ENCODE data around the gene SWT1.
A peak's percentile ranks its signal among the peaks of the same experiment; 100 is the strongest.
"Not testable (repeated sequence)": the region's sequence is repeated elsewhere in the genome, so short reads cannot be mapped to it uniquely, and the experiment has no call there.

SWT1 gene

DNA sequence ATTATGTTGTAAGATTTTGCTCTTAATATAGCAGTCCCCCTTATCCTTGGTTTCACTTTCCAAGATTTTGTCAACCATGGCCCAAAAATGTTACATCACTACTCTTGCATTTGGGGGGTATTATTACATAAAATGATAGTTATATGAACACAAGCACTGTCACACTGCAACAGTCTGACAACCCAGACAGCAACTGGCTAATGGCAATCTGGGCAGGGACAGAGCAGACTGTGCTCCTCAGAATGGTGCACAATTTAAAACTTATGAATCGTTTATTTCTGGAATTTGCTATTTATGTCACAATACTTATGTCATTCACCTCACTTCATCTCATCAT is 162.1 kb downstream of the SWT1 start:
- Histone ChIP-seq H4K20me1 (ENCODE audit: insufficient read depth, low read length, poor library complexity, severe bottlenecking) (peaks cover 25% of the 10 kb centered on the region), H3K27me3 (ENCODE audit: insufficient read depth, low read length, poor library complexity, severe bottlenecking) (peaks cover 7% of the 10 kb centered on the region), H3F3A (ENCODE audit: low read depth) (no peaks in the 10 kb centered on the region), H3K4me1 (ENCODE audit: insufficient read depth, low read length, poor library complexity, severe bottlenecking) (peaks cover 30% of the 10 kb centered on the region), H3K9me3 (ENCODE audit: insufficient read depth, low read depth, low read length) (no peaks in the 10 kb centered on the region), H3K4me3 (ENCODE audit: low read length, poor library complexity, severe bottlenecking) (peak overlapping the region; percentile 99), H3K9ac (ENCODE audit: low read depth, low read length, poor library complexity, severe bottlenecking) (peak overlapping the region; percentile 87), H3K79me2 (ENCODE audit: insufficient read depth, low read length) (peaks cover 46% of the 10 kb centered on the region), H3K36me3 (ENCODE audit: insufficient read depth, low read length) (no peaks in the 10 kb centered on the region), H3K9me2 (replicated peaks; ENCODE audit: low read depth, low read length) (no peaks in the 10 kb centered on the region), H3K4me2 (ENCODE audit: low read depth, low read length, poor library complexity, severe bottlenecking) (peak overlapping the region; percentile 75), H2AFZ (ENCODE audit: low read length) (no peak overlapping the region)
- TF ChIP-seq, protein P1, sequence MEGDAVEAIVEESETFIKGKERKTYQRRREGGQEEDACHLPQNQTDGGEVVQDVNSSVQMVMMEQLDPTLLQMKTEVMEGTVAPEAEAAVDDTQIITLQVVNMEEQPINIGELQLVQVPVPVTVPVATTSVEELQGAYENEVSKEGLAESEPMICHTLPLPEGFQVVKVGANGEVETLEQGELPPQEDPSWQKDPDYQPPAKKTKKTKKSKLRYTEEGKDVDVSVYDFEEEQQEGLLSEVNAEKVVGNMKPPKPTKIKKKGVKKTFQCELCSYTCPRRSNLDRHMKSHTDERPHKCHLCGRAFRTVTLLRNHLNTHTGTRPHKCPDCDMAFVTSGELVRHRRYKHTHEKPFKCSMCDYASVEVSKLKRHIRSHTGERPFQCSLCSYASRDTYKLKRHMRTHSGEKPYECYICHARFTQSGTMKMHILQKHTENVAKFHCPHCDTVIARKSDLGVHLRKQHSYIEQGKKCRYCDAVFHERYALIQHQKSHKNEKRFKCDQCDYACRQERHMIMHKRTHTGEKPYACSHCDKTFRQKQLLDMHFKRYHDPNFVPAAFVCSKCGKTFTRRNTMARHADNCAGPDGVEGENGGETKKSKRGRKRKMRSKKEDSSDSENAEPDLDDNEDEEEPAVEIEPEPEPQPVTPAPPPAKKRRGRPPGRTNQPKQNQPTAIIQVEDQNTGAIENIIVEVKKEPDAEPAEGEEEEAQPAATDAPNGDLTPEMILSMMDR (conservative IDR thresholded peaks at IDR 0.05; ENCODE audit: low read length), result no peak
- TF ChIP-seq EZH2phosphoT487 (IDR thresholded peaks at IDR 0.05; ENCODE audit: borderline replicate concordance), result no peak

DNA sequence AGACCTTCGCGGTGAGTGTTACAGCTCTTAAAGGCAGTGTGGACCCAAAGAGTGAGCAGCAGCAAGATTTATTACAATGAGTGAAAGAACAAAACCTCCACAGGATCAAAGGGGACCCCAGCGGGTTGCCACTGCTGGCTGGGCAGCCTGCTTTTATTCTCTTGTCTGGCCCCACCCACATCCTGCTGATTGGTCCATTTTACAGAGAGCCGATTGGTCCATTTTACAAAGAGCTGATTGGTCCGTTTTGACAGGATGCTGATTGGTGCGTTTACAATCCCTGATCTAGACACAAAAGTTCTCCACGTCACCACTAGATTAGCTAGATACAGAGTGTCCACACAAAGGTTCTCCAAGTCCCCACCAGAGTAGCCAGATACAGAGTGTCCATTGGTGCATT is 164.1 kb downstream of the SWT1 start:
- H3K4me1 ChIP-seq (ENCODE audit: insufficient read depth, low read length, poor library complexity, severe bottlenecking), result peaks cover 15% of the 10 kb centered on the region
- H3F3A ChIP-seq (ENCODE audit: low read depth), result not testable (repeated sequence)

DNA sequence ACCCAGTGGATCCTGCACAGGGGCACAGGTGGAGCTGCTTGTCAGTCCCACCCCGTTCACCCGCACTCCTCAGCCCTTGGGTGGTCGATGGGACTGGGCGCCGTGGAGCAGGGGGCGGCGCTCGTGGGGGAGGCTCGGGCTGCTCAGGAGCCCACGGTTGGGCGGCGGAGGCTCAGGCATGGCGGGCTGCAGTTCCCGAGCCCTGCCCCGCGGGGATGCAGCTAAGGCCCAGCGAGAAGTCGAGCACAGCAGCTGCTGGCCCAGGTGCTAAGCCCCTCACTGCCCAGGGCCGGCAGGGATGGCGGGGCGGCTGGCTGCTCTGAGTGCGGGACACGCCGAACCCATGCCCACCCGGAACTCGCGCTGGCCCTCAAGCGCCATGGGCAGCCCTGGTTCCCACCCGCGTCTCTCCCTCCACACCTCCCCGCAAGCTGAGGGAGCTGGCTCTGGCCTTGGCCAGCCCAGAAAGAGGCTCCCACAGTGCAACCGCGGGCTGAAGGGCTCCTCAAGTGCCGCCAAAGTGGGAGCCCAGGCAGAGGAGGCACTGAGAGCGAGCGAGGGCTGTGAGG is 164.8 kb downstream of the SWT1 start:
- H3K9ac ChIP-seq (ENCODE audit: low read depth, low read length, poor library complexity, severe bottlenecking); H3K9me2 ChIP-seq (replicated peaks; ENCODE audit: low read depth, low read length); H3K9me3 ChIP-seq (ENCODE audit: insufficient read depth, low read depth, low read length); H3K27me3 ChIP-seq (ENCODE audit: insufficient read depth, low read length, poor library complexity, severe bottlenecking); H3F3A ChIP-seq (ENCODE audit: low read depth); H4K20me1 ChIP-seq (ENCODE audit: insufficient read depth, low read length, poor library complexity, severe bottlenecking); H2AFZ ChIP-seq (ENCODE audit: low read length); H3K4me3 ChIP-seq (ENCODE audit: low read length, poor library complexity, severe bottlenecking); H3K4me2 ChIP-seq (ENCODE audit: low read depth, low read length, poor library complexity, severe bottlenecking); H3K36me3 ChIP-seq (ENCODE audit: insufficient read depth, low read length): not testable (repeated sequence)
- Histone ChIP-seq H3K79me2 (ENCODE audit: insufficient read depth, low read length) (peaks cover 20% of the 10 kb centered on the region), H3K4me1 (ENCODE audit: insufficient read depth, low read length, poor library complexity, severe bottlenecking) (peaks cover 15% of the 10 kb centered on the region)

More for the DNA sequence above, 164.1 kb downstream of the SWT1 start:
- H3K27me3 ChIP-seq (ENCODE audit: insufficient read depth, low read length, poor library complexity, severe bottlenecking); H2AFZ ChIP-seq (ENCODE audit: low read length); H3K4me2 ChIP-seq (ENCODE audit: low read depth, low read length, poor library complexity, severe bottlenecking); H3K36me3 ChIP-seq (ENCODE audit: insufficient read depth, low read length); H4K20me1 ChIP-seq (ENCODE audit: insufficient read depth, low read length, poor library complexity, severe bottlenecking); H3K9ac ChIP-seq (ENCODE audit: low read depth, low read length, poor library complexity, severe bottlenecking); H3K4me3 ChIP-seq (ENCODE audit: low read length, poor library complexity, severe bottlenecking); H3K9me2 ChIP-seq (replicated peaks; ENCODE audit: low read depth, low read length); H3K9me3 ChIP-seq (ENCODE audit: insufficient read depth, low read depth, low read length): not testable (repeated sequence)
- peaks cover 26% of the 10 kb centered on the region for H3K79me2 ChIP-seq (ENCODE audit: insufficient read depth, low read length)

DNA sequence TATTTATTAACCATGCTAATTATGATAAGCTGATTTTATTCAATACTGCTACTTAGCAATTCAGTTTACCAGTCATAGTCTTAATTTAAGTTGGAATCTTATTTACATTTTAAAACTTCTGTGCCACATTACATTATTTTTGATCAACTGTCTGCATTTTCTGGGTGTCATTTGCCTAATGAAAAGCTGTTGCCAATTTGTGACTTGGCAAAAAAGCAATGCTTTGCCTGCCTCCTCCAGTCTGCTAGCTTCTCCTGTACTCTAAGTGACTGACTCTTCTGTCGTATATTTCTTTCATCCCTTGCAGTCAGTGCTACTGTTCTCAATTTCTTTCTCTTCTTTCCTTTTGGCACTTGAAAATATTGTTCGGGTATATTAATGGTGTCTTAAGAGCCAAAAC is 165.7 kb downstream of the SWT1 start:
- Histone ChIP-seq H3K4me2 (ENCODE audit: low read depth, low read length, poor library complexity, severe bottlenecking) (no peak overlapping the region), H3K4me1 (ENCODE audit: insufficient read depth, low read length, poor library complexity, severe bottlenecking) (peaks cover 15% of the 10 kb centered on the region), H3K27me3 (ENCODE audit: insufficient read depth, low read length, poor library complexity, severe bottlenecking) (no peaks in the 10 kb centered on the region), H3K4me3 (ENCODE audit: low read length, poor library complexity, severe bottlenecking) (no peak overlapping the region), H3K9ac (ENCODE audit: low read depth, low read length, poor library complexity, severe bottlenecking) (no peak overlapping the region), H2AFZ (ENCODE audit: low read length) (no peak overlapping the region), H3K9me3 (ENCODE audit: insufficient read depth, low read depth, low read length) (no peaks in the 10 kb centered on the region), H4K20me1 (ENCODE audit: insufficient read depth, low read length, poor library complexity, severe bottlenecking) (no peaks in the 10 kb centered on the region), H3K79me2 (ENCODE audit: insufficient read depth, low read length) (peaks cover 16% of the 10 kb centered on the region; the same call in 1 of the 2 replicates), H3K9me2 (replicated peaks; ENCODE audit: low read depth, low read length) (no peaks in the 10 kb centered on the region), H3F3A (ENCODE audit: low read depth) (no peaks in the 10 kb centered on the region), H3K36me3 (ENCODE audit: insufficient read depth, low read length) (no peaks in the 10 kb centered on the region)
- TF ChIP-seq, protein P1 (conservative IDR thresholded peaks at IDR 0.05; ENCODE audit: low read length), result no peak
- TF ChIP-seq EZH2phosphoT487 (IDR thresholded peaks at IDR 0.05; ENCODE audit: borderline replicate concordance), result no peak

Measured in Loucy (cell line).